GM18502 (cell line): ENCODE measurements around the gene SPAG6.

ENCODE experiments used
- ATAC-seq: cut with Tn5 transposase; IDR thresholded peaks from one replicate; pipeline ENCODE4 v1.9.1; 2021; ENCODE audit warnings: mild to moderate bottlenecking; ENCODE audit not compliant: unreplicated experiment, poor library complexity

The SPAG6 gene

GRCh38 chr10:22454634-22455033 lies 109.3 kb downstream of the SPAG6 start:
- ATAC-seq, result no peak

DNA sequence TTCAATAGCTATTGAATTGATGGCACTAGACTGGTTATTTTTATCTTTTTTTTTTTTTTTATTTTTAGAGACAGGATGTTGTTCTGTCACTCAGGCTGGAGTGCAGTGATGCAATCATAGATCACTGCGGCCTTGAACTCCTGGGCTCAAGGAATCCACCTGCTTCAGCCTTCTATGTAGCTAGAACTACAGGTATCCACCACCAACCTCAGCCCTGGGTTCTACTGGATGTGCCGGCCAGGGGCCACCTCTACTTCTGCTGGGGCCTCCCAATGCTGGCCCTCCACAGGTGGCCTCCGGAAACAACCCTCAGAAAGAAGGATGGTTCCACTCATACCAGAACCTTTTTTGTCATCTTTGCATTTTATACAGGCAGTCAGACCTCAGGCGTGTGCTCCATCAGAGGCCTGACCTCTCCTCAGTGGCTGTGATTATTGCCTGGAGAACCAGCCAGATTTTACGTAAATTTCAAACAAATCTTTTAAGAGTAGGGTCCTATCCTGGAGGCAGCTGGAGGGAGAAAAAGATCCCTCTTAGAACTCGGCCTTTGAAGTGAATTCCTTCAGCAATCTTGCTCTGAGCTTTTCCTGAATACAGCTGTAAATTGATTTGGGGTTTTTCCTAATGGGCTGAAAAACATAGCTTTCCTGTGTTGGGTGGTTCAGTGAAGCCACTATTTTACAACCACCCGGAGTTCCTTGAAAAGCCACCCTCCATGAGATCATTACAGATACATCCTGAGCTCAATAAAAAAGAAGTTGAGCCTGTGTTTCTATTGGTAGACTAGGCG lies 110.0 kb downstream of the SPAG6 start:
- peak; percentile 67 for ATAC-seq

GRCh38 chr10:22456486-22456885 lies 111.2 kb downstream of the SPAG6 start:
- no peak for ATAC-seq

- ATAC-seq, result no peak
Observed at GRCh38 chr10:22458272-22459038, 113.2 kb downstream of the SPAG6 start.

GRCh38 chr10:22459496-22459895 lies 114.2 kb downstream of the SPAG6 start:
- no peak for ATAC-seq

DNA sequence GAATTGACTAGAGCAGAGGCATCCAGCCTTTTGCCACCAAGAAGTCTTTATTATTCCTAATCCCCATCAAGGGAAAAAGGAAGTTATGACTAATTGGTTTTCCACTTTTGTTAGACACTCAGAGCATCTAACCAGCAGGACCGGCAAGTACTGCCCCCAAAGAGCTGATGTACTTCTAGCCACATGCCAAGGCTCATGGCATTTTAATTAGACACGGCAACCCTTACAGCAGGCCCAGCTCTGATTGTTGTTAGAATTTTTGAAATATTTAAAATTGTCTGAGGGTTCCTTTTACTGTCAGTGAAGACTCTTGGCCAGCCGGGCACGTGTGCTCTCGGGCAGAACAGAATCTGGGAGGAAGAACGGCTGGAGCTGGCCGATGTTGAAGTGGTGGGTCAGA lies 114.8 kb downstream of the SPAG6 start:
- no peak for ATAC-seq

DNA sequence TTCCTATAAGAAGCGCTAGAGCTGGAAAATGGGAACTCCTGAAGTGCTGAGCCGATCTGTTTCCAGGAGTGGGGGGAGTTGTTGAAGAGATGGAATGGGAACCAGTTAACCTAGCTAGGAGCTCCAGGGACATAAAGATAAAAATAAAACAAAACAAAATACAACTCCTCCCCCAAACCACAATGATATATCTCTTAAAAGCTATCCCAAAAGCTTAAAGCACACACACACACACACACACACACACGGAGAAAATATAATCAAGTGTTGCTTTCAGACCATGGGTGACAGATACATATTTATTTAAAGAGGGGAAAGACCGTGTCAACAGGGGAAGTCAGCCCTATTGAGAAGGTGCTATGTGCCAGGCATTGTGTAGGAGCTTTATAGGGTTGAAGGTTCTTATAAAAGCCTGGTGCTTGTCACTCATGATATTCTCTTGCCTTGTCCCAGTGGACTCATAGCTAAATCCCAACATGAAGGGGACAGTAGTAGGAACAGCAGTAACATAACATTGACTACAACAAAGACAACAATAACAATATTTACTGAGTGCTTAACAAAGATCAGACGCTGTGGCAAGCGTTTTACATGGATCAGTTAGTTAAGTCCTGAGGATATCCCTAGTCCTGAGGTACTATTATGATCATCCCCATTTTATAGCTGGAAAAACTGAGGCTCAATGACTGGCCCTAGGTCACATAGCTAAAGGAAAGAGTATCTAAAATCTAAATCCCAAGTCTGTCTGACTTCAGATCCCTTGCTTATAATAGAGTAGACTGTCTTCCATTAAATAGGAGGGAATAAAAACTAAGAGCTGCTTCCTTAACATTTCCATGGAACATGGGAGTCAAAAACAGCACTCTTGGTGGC lies 115.5 kb downstream of the SPAG6 start:
- no peak for ATAC-seq

GRCh38 chr10:22461891-22462290 lies 116.6 kb downstream of the SPAG6 start:
- ATAC-seq, result no peak

GRCh38 chr10:22463255-22463654 lies 118.0 kb downstream of the SPAG6 start:
- no peak for ATAC-seq

GRCh38 chr10:22464966-22465629 lies 119.8 kb downstream of the SPAG6 start:
- ATAC-seq, result peak; percentile 56

DNA sequence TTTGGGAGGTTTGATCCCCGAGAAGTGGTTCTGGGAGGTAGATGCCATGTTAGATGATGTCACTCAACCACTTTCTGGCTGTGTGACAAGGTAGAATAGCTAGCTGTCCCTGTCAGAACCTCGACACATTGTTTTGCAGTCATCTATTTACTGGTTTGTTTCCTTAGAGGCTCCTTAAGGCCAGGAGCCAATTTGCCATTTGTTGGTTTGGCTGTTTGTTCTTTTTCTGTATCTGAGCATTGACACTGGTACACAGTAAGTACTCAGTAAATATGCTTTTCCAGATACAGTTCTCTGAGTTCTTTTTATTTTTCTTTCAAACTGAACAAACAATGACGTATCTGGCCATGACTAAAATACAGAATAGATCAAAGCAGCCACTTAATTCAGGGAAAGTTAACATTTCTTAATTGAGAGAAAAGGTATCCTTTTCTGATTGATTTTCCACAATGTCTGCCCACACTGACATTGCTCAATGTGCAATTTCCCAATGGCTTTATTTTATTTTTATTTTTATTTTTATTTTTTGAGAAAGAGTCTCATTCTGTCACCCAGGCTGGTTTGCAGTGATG lies 121.6 kb downstream of the SPAG6 start:
- no peak for ATAC-seq
